Loucy (cell line): ENCODE data around the gene TSPEAR.

Experiments
- H2AFZ ChIP-seq: fragments of 200-600 bp; sonication (generic); 2 replicates; pipeline ENCODE4 v1.6.0; 2016; ENCODE audit warnings: antibody characterized with exemption, mild to moderate bottlenecking, low read length, moderate library complexity
- H3F3A ChIP-seq: fragments of 200-600 bp; 2 replicates; pipeline ENCODE4 v1.6.0; 2016; ENCODE audit warnings: antibody characterized with exemption, low read depth, mild to moderate bottlenecking
- H3K27me3 ChIP-seq: fragments of 200-600 bp; sonication (generic); 2 replicates; pipeline ENCODE4 v1.6.1; 2014; ENCODE audit warnings: low read length, mild to moderate bottlenecking; ENCODE audit not compliant: insufficient read depth, poor library complexity, severe bottlenecking
- H3K36me3 ChIP-seq: fragments of 200-600 bp; sonication (generic); 2 replicates; pipeline ENCODE4 v1.6.1; 2016; ENCODE audit warnings: low read length; ENCODE audit not compliant: insufficient read depth
- H3K4me1 ChIP-seq: fragments of 200-600 bp; sonication (generic); 2 replicates; pipeline ENCODE4 v1.5.1; 2014; ENCODE audit warnings: low read length, mild to moderate bottlenecking; ENCODE audit not compliant: insufficient read depth, poor library complexity, severe bottlenecking
- H3K4me2 ChIP-seq: fragments of 200-600 bp; sonication (generic); 2 replicates; pipeline ENCODE4 v1.6.0; 2014; ENCODE audit warnings: antibody characterized with exemption, low read length, low read depth, mild to moderate bottlenecking; ENCODE audit not compliant: poor library complexity, severe bottlenecking
- H3K4me3 ChIP-seq: fragments of 200-600 bp; sonication (generic); 2 replicates; pipeline ENCODE4 v1.5.1; 2014; ENCODE audit warnings: low read length, mild to moderate bottlenecking, mixed read lengths; ENCODE audit not compliant: poor library complexity, severe bottlenecking
- H3K79me2 ChIP-seq: fragments of 200-600 bp; sonication (generic); 2 replicates; pipeline ENCODE4 v1.6.1; 2014; ENCODE audit warnings: low read length; ENCODE audit not compliant: insufficient read depth
- H3K9ac ChIP-seq: fragments of 200-600 bp; sonication (generic); 2 replicates; pipeline ENCODE4 v1.6.0; 2014; ENCODE audit warnings: mild to moderate bottlenecking, low read depth, low read length, moderate library complexity; ENCODE audit not compliant: poor library complexity, severe bottlenecking
- H3K9me2 ChIP-seq: fragments of 200-600 bp; sonication (generic); replicated peaks from 2 replicates; pipeline ENCODE4 v1.6.1; 2016; ENCODE audit warnings: low read depth, low read length, mixed read lengths
- H3K9me3 ChIP-seq: fragments of 200-600 bp; sonication (generic); 2 replicates; pipeline ENCODE4 v1.6.1; 2014; ENCODE audit warnings: mild to moderate bottlenecking, antibody characterized with exemption, low read length, low read depth; ENCODE audit not compliant: insufficient read depth
- H4K20me1 ChIP-seq: fragments of 200-600 bp; sonication (generic); 2 replicates; pipeline ENCODE4 v1.6.0; 2014; ENCODE audit warnings: antibody characterized with exemption, low read length, mild to moderate bottlenecking; ENCODE audit not compliant: insufficient read depth, poor library complexity, severe bottlenecking
- CTCF ChIP-seq: fragments of 200-600 bp; sonication (generic); conservative IDR thresholded peaks from 2 replicates; pipeline ENCODE4 v1.5.1; 2014; ENCODE audit warnings: mild to moderate bottlenecking, antibody characterized with exemption, low read length
- EZH2phosphoT487 ChIP-seq: fragments of 200-600 bp; IDR thresholded peaks from 2 replicates; pipeline ENCODE4 v1.6.1; 2018; ENCODE audit warnings: antibody characterized with exemption, mild to moderate bottlenecking, moderate library complexity, borderline replicate concordance

TSPEAR gene

GRCh38 chr21:44522753-44523204 is 188.6 kb downstream of the TSPEAR start:
- H3K79me2 ChIP-seq: no peaks in the 10 kb centered on the region
- no peak overlapping the region for H3K4me3 ChIP-seq
- H3F3A ChIP-seq: no peaks in the 10 kb centered on the region
- peaks cover 11% of the 10 kb centered on the region; the same call in 1 of the 2 replicates for H3K9me3 ChIP-seq
- no peak overlapping the region for H2AFZ ChIP-seq
- no peak overlapping the region for H3K4me2 ChIP-seq
- no peak overlapping the region for H3K9ac ChIP-seq
- H3K27me3 ChIP-seq: no peaks in the 10 kb centered on the region
- no peak for TF ChIP-seq CTCF
- TF ChIP-seq EZH2phosphoT487: no peak
- H3K4me1 ChIP-seq: no peaks in the 10 kb centered on the region
- H3K36me3 ChIP-seq: no peaks in the 10 kb centered on the region
- H4K20me1 ChIP-seq: no peaks in the 10 kb centered on the region
- no peaks in the 10 kb centered on the region for H3K9me2 ChIP-seq

GRCh38 chr21:44521928-44522752 is 189.2 kb downstream of the TSPEAR start:
- no peak overlapping the region for H3K9ac ChIP-seq
- H3K9me3 ChIP-seq: peaks cover 11% of the 10 kb centered on the region; the same call in 1 of the 2 replicates
- no peaks in the 10 kb centered on the region for H3K79me2 ChIP-seq
- H3K4me2 ChIP-seq: no peak overlapping the region
- no peaks in the 10 kb centered on the region for H3K4me1 ChIP-seq
- no peak overlapping the region for H2AFZ ChIP-seq
- no peaks in the 10 kb centered on the region for H3K36me3 ChIP-seq
- H3K9me2 ChIP-seq: no peaks in the 10 kb centered on the region
- no peak for TF ChIP-seq CTCF
- TF ChIP-seq EZH2phosphoT487: no peak
- no peaks in the 10 kb centered on the region for H3F3A ChIP-seq
- H4K20me1 ChIP-seq: no peaks in the 10 kb centered on the region
- no peak overlapping the region for H3K4me3 ChIP-seq
- no peaks in the 10 kb centered on the region for H3K27me3 ChIP-seq

- Histone ChIP-seq H3K9me3 (peaks cover 11% of the 10 kb centered on the region; the same call in 1 of the 2 replicates), H3K4me1 (no peaks in the 10 kb centered on the region), H2AFZ (no peak overlapping the region), H3K9ac (no peak overlapping the region), H3K79me2 (no peaks in the 10 kb centered on the region), H3K4me3 (no peak overlapping the region), H3F3A (no peaks in the 10 kb centered on the region), H3K27me3 (no peaks in the 10 kb centered on the region), H4K20me1 (no peaks in the 10 kb centered on the region), H3K36me3 (no peaks in the 10 kb centered on the region), H3K9me2 (no peaks in the 10 kb centered on the region), H3K4me2 (no peak overlapping the region)
- TF ChIP-seq EZH2phosphoT487: no peak
- TF ChIP-seq CTCF: no peak
Observed at GRCh38 chr21:44521301-44521927, 190.0 kb downstream of the TSPEAR start.
